ENCODE measurements around the gene NCAM1. TPM values are rescaled to one million over a fixed set of nuclear protein-coding genes. Genes with fewer than 3 reads are reported as not detected.

The NCAM1 gene
- total and polyA plus RNA-seq, 2 donors (not counting 3 experiments of a cell fraction or from before 2014, with no cell fraction given), result 0.03 TPM; not detected in 1

GRCh38 chr11:112993808-112994207 lies 32.6 kb downstream of the NCAM1 start:
- no peak overlapping the region for H3K4me3 ChIP-seq (replicated peaks in 1 of 3; ENCODE audit: insufficient read depth in 1 of 3, low read depth in 1 of 3, low read length in 3 of 3)
- H3K4me1 ChIP-seq (ENCODE audit: control insufficient read depth, extremely low read depth, insufficient read depth, low read length), result no peaks in the 10 kb centered on the region
- no peak for DNase-seq (ENCODE audit: low read depth, low spot score)
- dilution Hi-C loops (cut with MboI; ENCODE audit: extremely low pct_ligation_motif_present, low sequenced_read_pairs), result no loop called here
- ChIA-PET CTCF (no interaction called here), POLR2A (no interaction called here)
- H3K36me3 ChIP-seq (ENCODE audit: control insufficient read depth in 2 of 2, extremely low read depth in 1 of 2, insufficient read depth in 2 of 2, low read length in 2 of 2), result no peaks in the 10 kb centered on the region
- H3K9me3 ChIP-seq (replicated peaks; ENCODE audit: control insufficient read depth, insufficient read depth, low read length), result no peaks in the 10 kb centered on the region
- no peaks in the 10 kb centered on the region for H4K20me1 ChIP-seq (replicated peaks; ENCODE audit: control insufficient read depth, extremely low read depth, insufficient read depth, low read length)
- no peak overlapping the region for H3K27ac ChIP-seq (ENCODE audit: insufficient read depth, low read depth, low read length)
- no peak overlapping the region for H3K9ac ChIP-seq (replicated peaks; ENCODE audit: extremely low read depth, insufficient read depth, low read length)
- no peaks in the 10 kb centered on the region for H3K79me2 ChIP-seq (ENCODE audit: control insufficient read depth, insufficient read depth, low read length)
- TF ChIP-seq GATA2 (IDR thresholded peaks at IDR 0.05; ENCODE audit: insufficient read depth, insufficient read length, low read depth, low read length) (no peak), MAX (IDR thresholded peaks at IDR 0.05; ENCODE audit: insufficient read depth, insufficient read length) (no peak), POLR2A (IDR thresholded peaks at IDR 0.05; ENCODE audit: low read depth, low read length) (no peak), CTCF (IDR thresholded peaks at IDR 0.05; ENCODE audit: extremely low read depth in 1 of 2, insufficient read depth in 1 of 2, low read depth in 1 of 2, low read length in 2 of 2) (no peak), FOS (IDR thresholded peaks at IDR 0.05; ENCODE audit: borderline replicate concordance, insufficient read depth, low read length) (no peak), POLR2AphosphoS5 (IDR thresholded peaks at IDR 0.05; ENCODE audit: insufficient read depth, low read depth, low read length) (no peak), JUN (IDR thresholded peaks at IDR 0.05; ENCODE audit: borderline replicate concordance, insufficient read depth, insufficient read length, low read depth) (no peak)
- BruUV-seq (replicated peaks), result no TSS peak
- no peaks in the 10 kb centered on the region for H3K9me1 ChIP-seq (replicated peaks; ENCODE audit: control insufficient read depth, extremely low read depth, insufficient read depth, low read length)
- H3K27me3 ChIP-seq (ENCODE audit: control insufficient read depth in 2 of 2, insufficient read depth in 2 of 2, low read length in 2 of 2), result no peaks in the 10 kb centered on the region
- intact Hi-C loops (cut with micrococcal nuclease), result no loop called here
- no peak for FAIRE-seq
- no peak overlapping the region for H2AFZ ChIP-seq (ENCODE audit: low read depth, low read length)
- no peak overlapping the region for H3K4me2 ChIP-seq (ENCODE audit: insufficient read depth, low read length)

Data from endothelial cell of umbilical vein (primary cell).